ENCODE results near the gene MAMDC4.

The MAMDC4 gene

DNA sequence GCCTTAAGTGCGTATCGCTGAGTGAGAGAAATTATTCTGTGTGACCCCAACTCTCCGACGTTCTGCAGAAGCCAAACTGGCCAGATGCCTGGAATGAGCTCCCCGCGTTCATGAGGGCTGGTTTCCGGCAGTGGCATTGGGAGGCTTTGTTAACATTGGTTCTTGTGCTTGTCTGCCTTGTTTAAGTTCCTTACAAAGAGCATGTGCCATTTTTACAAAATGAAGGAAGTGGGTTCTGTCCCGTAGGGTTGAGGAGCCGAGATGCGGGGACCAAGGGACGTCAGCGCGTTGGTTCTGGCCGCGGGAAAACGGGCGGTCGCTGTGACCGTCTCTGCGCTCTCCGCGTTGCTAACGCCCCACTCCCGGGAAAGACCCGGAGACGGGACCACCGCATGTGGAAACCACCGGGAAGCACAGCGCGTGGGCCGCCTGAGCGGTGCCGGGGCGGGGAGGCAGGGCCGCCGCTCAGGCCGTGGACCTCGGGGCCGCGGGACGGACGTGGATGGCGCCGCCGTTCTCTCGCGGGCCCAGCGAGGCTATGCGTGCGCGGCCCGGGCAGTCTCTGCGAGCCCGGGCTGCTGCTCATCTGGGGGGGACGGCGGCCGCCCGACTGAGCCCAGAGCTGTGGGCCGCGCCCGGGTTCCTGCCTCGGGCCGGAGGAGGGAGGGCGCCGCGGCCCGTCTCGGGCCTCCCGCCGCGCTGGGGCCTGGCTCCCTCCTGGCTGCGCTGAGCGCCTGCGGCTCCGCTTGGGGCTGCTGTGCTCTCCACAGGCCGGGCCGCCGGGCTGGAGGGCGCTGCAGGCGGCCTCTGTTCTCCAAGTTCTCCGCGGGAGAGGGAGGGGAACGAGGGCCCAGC lies 30.9 kb upstream of the MAMDC4 start:
- TF ChIP-seq, protein P1, sequence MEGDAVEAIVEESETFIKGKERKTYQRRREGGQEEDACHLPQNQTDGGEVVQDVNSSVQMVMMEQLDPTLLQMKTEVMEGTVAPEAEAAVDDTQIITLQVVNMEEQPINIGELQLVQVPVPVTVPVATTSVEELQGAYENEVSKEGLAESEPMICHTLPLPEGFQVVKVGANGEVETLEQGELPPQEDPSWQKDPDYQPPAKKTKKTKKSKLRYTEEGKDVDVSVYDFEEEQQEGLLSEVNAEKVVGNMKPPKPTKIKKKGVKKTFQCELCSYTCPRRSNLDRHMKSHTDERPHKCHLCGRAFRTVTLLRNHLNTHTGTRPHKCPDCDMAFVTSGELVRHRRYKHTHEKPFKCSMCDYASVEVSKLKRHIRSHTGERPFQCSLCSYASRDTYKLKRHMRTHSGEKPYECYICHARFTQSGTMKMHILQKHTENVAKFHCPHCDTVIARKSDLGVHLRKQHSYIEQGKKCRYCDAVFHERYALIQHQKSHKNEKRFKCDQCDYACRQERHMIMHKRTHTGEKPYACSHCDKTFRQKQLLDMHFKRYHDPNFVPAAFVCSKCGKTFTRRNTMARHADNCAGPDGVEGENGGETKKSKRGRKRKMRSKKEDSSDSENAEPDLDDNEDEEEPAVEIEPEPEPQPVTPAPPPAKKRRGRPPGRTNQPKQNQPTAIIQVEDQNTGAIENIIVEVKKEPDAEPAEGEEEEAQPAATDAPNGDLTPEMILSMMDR (IDR thresholded peaks at IDR 0.05; ENCODE audit: poor library complexity, severe bottlenecking): no peak
- no peaks in the 10 kb centered on the region for H3K9me3 ChIP-seq (ENCODE audit: severe bottlenecking)

DNA sequence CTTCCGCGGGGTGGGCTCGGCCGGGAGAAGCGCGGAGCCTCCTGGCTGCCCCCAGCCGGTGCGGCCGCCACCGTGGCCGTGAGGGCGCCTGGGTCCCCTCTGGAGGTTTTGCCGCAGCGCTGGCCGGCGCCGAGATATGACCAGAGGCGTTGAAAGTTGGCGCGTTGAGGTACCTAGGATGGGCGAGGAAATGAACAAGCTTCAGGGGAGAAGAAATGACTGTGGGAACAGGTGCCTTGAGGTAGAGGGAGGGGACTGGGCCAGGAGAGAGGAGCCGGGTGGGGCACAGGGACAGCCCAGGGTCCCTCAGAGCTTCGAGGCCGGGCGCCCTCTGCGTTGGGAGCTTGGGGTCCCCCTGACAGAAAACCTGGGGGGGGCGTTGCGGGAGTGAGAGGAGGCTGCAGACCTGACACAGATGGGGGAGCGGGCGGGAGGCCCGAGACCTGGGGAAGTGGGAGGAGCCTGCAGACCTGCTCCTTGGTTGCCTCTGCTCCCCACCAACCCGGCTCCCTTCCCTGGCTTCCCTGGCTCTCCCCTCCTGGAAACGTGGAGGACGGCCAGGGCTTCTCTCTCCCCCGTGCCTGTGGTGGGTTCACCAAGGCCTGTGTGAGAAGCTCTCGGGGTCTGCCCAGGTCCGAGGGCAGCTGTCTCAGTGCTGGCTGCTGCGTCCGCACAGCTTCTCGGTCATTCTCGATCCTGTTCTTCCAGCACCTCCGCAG lies 30.2 kb upstream of the MAMDC4 start:
- Histone ChIP-seq H3K36me3 (ENCODE audit: low read depth) (peaks cover 20% of the 10 kb centered on the region), H3K27me3 (ENCODE audit: insufficient read depth, poor library complexity, severe bottlenecking) (no peaks in the 10 kb centered on the region), H3K9me3 (ENCODE audit: severe bottlenecking) (no peaks in the 10 kb centered on the region), H3K4me3 (ENCODE audit: severe bottlenecking) (no peak overlapping the region), H3K4me1 (ENCODE audit: insufficient read depth, poor library complexity, severe bottlenecking) (no peaks in the 10 kb centered on the region), H3K27ac (ENCODE audit: poor library complexity, severe bottlenecking) (no peak overlapping the region)
- peak; percentile 59 for DNase-seq (ENCODE audit: low spot score)
- ATAC-seq (ENCODE audit: low read depth): no peak
- TF ChIP-seq, protein P1 (IDR thresholded peaks at IDR 0.05; ENCODE audit: poor library complexity, severe bottlenecking): no peak

More for the DNA sequence above, 30.9 kb upstream of the MAMDC4 start:
- no peak overlapping the region for H3K4me3 ChIP-seq (ENCODE audit: severe bottlenecking)
- no peak overlapping the region for H3K27ac ChIP-seq (ENCODE audit: poor library complexity, severe bottlenecking)
- peaks cover 25% of the 10 kb centered on the region for H3K36me3 ChIP-seq (ENCODE audit: low read depth)
- DNase-seq (ENCODE audit: low spot score) (no peak), ATAC-seq (ENCODE audit: low read depth) (no peak)
- no peaks in the 10 kb centered on the region for H3K4me1 ChIP-seq (ENCODE audit: insufficient read depth, poor library complexity, severe bottlenecking)
- H3K27me3 ChIP-seq (ENCODE audit: insufficient read depth, poor library complexity, severe bottlenecking): no peaks in the 10 kb centered on the region

DNA sequence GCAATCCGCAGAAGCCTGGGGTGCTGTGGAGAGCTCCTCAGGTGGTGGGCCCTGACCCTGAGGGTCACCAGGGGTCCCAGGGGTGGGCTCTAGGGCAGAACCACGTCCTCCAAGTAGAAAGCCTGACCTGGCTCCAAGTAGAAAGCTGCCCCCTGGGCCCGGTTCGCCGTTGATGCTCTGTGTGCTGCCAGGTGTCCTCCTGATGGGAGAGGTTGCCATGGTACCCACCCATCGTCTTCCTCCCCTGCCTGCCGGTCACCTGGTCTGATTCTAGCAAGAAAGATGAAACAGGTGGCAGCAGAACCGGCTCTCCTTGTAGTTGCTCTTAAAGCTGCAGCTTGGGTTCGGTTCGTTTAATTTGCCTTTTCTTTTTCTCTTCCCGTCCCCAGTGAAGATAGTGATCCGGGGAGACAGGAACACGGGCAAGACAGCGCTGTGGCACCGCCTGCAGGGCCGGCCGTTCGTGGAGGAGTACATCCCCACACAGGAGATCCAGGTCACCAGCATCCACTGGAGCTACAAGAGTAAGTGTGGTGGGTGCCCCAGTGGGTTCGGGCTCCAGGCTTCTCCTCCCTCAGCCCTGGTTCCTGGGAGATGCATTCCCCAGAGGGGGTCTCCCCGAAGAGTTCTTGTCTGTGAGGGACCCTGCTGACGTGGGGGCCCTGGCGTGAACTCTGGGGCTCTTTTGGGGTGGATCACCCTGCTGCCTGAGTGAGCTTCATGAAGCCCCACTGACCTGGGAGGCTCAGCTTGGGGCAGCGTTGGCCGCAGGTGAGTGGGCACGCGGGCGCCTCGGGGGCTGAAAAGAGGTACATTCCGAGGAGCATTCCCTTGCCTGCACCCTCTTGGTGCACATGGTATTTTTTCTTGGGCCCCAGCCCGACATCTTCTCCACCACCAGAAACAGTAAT lies 28.8 kb upstream of the MAMDC4 start:
- peaks cover 22% of the 10 kb centered on the region for H3K36me3 ChIP-seq (ENCODE audit: low read depth)
- H3K9me3 ChIP-seq (ENCODE audit: severe bottlenecking): no peaks in the 10 kb centered on the region
- no peak overlapping the region for H3K4me3 ChIP-seq (ENCODE audit: severe bottlenecking)
- no peak for ATAC-seq (ENCODE audit: low read depth)
- no peak overlapping the region for H3K27ac ChIP-seq (ENCODE audit: poor library complexity, severe bottlenecking)
- TF ChIP-seq, protein P1 (IDR thresholded peaks at IDR 0.05; ENCODE audit: poor library complexity, severe bottlenecking): no peak
- peak; percentile 56 for DNase-seq (ENCODE audit: low spot score)
- no peaks in the 10 kb centered on the region for H3K4me1 ChIP-seq (ENCODE audit: insufficient read depth, poor library complexity, severe bottlenecking)
- H3K27me3 ChIP-seq (ENCODE audit: insufficient read depth, poor library complexity, severe bottlenecking): no peaks in the 10 kb centered on the region

GRCh38 chr9:136824496-136825225 lies 27.5 kb upstream of the MAMDC4 start:
- Histone ChIP-seq H3K36me3 (ENCODE audit: low read depth) (peaks cover 30% of the 10 kb centered on the region), H3K9me3 (ENCODE audit: severe bottlenecking) (no peaks in the 10 kb centered on the region), H3K27ac (ENCODE audit: poor library complexity, severe bottlenecking) (no peak overlapping the region), H3K4me1 (ENCODE audit: insufficient read depth, poor library complexity, severe bottlenecking) (no peaks in the 10 kb centered on the region), H3K27me3 (ENCODE audit: insufficient read depth, poor library complexity, severe bottlenecking) (no peaks in the 10 kb centered on the region), H3K4me3 (ENCODE audit: severe bottlenecking) (no peak overlapping the region)
- TF ChIP-seq, protein P1 (IDR thresholded peaks at IDR 0.05; ENCODE audit: poor library complexity, severe bottlenecking): no peak
- DNase-seq (ENCODE audit: low spot score): no peak
- no peak for ATAC-seq (ENCODE audit: low read depth)
